ENCODE measurements around the gene PDZK1.

Gene PDZK1

GRCh38 chr1:145707183-145707867, at the start of gene PDZK1:
Gene PDZK1, minus strand, starts transcription at chr1:145707368. Its CDS starts 19,347 bp downstream, at chr1:145688021.
- Mint-ChIP-seq H3K4me1 (peaks cover 26% of the 10 kb centered on the region), H3K27ac (peak within 1 kb of the TSS; percentile 56 to 90 (median 59)), H3K9me3 (no peaks in the 10 kb centered on the region), H3K27me3 (ENCODE audit: low read depth) (peaks cover 9% of the 10 kb centered on the region), H3K36me3 (ENCODE audit: low read depth) (no peaks in the 10 kb centered on the region), H3K4me3 (peak within 1 kb of the TSS; percentile 53 to 84 (median 80))
- no peak for TF ChIP-seq CTCF (IDR thresholded peaks at IDR 0.05; ENCODE audit: unreplicated experiment in 3 of 3)

- Mint-ChIP-seq H3K27me3 (ENCODE audit: low read depth) (no peaks in the 10 kb centered on the region), H3K4me1 (no peaks in the 10 kb centered on the region), H3K9me3 (no peaks in the 10 kb centered on the region), H3K4me3 (no peak overlapping the region), H3K27ac (no peak overlapping the region), H3K36me3 (ENCODE audit: low read depth) (peaks cover 58% of the 10 kb centered on the region)
- no peak for TF ChIP-seq CTCF (IDR thresholded peaks at IDR 0.05; ENCODE audit: unreplicated experiment in 3 of 3)
Observed at GRCh38 chr1:145751491-145752037, 44.4 kb upstream of the PDZK1 start.

GRCh38 chr1:145750426-145750825, 43.3 kb upstream of the PDZK1 start:
- peaks cover 53% of the 10 kb centered on the region for H3K36me3 Mint-ChIP-seq (ENCODE audit: low read depth)
- no peaks in the 10 kb centered on the region for H3K4me1 Mint-ChIP-seq
- H3K9me3 Mint-ChIP-seq = no peaks in the 10 kb centered on the region
- no peak for TF ChIP-seq CTCF (IDR thresholded peaks at IDR 0.05; ENCODE audit: unreplicated experiment in 3 of 3)
- H3K27ac Mint-ChIP-seq = no peak overlapping the region
- no peak overlapping the region for H3K4me3 Mint-ChIP-seq
- H3K27me3 Mint-ChIP-seq (ENCODE audit: low read depth) = no peaks in the 10 kb centered on the region

- no peak overlapping the region for H3K27ac Mint-ChIP-seq
- no peaks in the 10 kb centered on the region for H3K4me1 Mint-ChIP-seq
- H3K27me3 Mint-ChIP-seq (ENCODE audit: low read depth) = no peaks in the 10 kb centered on the region
- TF ChIP-seq CTCF (IDR thresholded peaks at IDR 0.05; ENCODE audit: unreplicated experiment in 3 of 3) = no peak
- no peak overlapping the region for H3K4me3 Mint-ChIP-seq
- peaks cover 69% of the 10 kb centered on the region for H3K36me3 Mint-ChIP-seq (ENCODE audit: low read depth)
- no peaks in the 10 kb centered on the region for H3K9me3 Mint-ChIP-seq
Observed at GRCh38 chr1:145747398-145748247, 40.5 kb upstream of the PDZK1 start.

- Mint-ChIP-seq H3K4me1 (no peaks in the 10 kb centered on the region), H3K27ac (no peak overlapping the region), H3K4me3 (no peak overlapping the region), H3K36me3 (ENCODE audit: low read depth) (peaks cover 40% of the 10 kb centered on the region), H3K9me3 (no peaks in the 10 kb centered on the region), H3K27me3 (ENCODE audit: low read depth) (no peaks in the 10 kb centered on the region)
- TF ChIP-seq CTCF (IDR thresholded peaks at IDR 0.05; ENCODE audit: unreplicated experiment in 3 of 3) = no peak
Observed at GRCh38 chr1:145740269-145740668, 33.1 kb upstream of the PDZK1 start.
